ENCODE measurements around the gene PUSL1.

The PUSL1 gene, protein sequence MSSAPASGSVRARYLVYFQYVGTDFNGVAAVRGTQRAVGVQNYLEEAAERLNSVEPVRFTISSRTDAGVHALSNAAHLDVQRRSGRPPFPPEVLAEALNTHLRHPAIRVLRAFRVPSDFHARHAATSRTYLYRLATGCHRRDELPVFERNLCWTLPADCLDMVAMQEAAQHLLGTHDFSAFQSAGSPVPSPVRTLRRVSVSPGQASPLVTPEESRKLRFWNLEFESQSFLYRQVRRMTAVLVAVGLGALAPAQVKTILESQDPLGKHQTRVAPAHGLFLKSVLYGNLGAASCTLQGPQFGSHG

DNA sequence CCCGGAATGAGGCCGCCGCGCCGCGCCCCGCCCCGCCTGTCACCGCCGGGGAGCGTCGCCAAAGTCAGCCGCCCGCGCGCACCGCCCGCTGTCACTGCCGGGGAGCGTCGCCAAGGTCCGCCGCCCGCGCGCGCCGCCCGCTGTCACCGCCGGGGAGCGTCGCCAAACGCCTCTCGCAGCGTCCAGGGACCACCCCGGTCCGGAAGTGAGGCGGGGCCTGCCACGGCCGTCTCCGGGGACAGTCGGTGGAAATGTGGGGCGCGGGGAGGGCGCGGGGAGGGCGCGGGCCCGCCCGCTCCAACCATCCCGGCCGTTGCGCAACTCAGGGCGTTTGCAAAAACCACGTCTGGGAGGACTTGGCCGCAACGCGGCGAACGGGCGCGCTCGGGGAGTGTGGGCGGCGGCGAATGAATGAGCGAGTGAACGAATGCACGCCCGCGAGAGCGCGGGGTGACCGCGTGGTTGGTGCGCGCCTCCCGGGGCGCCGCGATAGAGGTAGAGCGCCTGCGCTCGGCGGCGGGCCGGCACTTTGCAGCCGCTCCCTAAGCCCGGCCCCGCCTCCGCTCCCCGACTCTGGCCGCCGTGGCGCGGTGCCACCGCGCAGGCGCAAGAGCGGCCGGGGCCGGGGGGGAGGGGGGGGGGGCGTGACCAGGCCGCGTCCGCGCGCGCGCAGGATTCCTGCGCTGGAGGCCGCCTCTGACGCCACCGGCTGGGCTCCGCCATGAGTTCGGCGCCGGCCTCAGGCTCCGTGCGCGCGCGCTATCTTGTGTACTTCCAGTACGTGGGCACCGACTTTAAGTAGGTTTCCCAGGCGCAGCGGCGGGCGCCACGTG lies at the start of gene PUSL1, which contains the start of gene ACAP3:
Gene PUSL1, plus strand, starts transcription at position 675 of the 833 bp plus-strand sequence. Its CDS starts 47 bp downstream, at position 722.
Gene ACAP3, minus strand, starts transcription at position 8 of the 833 bp plus-strand sequence. CDS start 115 bp downstream, outside the sequence.
- DNase-seq, result peak; percentile 92

DNA sequence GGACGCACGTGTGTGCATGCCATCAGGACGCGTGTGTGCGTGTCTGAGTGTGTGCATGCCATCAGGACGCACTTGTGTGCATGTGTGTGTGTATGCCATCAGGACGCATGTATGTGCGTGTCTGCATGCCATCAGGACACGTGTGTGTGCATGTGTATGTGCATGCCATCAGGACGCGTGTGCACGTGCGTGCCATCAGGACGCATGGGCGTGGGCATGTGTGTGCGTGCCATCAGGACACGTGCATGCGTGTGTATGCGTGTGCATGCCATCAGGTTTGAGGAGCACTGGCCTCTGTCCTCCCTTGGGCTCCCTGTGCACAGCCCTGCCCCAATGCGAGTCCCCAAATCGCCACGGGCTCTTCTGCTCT lies 49.3 kb upstream of the PUSL1 start:
- DNase-seq, result no peak

DNA sequence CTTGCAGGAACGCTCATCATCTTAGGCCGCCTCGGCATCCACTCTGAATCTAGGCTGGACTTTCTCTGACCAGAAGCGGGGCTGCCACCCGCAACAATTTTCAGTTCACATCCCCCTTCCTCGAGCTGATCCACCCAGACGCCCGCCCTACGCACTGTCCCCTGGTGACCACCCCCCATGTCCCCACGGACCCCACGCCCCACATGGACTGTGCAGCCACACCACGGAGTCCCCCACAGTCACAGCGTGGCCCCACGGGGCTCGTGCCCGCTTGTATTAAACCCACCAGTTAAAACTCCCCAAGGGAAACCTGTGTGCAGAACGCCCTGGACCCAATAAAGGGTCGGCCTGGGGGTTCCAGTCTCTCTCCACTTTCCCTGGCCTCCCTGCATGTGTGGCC lies 48.9 kb upstream of the PUSL1 start:
- DNase-seq, result no peak

DNA sequence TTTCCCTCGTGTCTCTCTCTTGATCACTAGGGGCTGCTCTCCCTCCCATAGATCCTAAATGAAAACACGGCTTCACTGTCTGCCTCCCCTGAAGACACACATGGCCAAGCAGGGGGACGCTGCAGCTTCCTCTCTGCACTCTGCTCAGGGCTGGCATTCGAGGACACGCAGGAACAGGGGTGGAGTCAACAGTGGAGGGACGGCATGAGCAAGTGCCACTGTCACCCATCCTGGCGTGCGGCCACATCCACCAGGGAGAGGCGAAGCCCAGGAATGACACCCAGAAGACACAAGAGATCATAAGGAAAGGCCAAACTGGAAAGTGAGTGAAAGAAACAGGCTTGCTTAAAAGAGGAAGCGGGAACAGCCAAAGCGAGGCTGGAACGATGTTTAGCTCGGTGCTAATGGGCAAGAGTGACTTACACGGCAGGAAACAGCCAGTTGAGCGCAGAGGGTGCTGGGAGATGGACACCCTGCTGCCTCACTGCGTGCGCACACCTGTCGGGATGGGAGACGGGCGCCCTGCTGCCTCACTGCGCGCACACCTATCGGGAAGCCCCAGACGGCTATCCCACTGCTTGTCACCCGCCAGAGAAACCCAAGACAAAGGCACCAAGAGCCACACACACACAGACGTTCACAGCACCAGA lies 48.3 kb upstream of the PUSL1 start:
- no peak for DNase-seq

DNA sequence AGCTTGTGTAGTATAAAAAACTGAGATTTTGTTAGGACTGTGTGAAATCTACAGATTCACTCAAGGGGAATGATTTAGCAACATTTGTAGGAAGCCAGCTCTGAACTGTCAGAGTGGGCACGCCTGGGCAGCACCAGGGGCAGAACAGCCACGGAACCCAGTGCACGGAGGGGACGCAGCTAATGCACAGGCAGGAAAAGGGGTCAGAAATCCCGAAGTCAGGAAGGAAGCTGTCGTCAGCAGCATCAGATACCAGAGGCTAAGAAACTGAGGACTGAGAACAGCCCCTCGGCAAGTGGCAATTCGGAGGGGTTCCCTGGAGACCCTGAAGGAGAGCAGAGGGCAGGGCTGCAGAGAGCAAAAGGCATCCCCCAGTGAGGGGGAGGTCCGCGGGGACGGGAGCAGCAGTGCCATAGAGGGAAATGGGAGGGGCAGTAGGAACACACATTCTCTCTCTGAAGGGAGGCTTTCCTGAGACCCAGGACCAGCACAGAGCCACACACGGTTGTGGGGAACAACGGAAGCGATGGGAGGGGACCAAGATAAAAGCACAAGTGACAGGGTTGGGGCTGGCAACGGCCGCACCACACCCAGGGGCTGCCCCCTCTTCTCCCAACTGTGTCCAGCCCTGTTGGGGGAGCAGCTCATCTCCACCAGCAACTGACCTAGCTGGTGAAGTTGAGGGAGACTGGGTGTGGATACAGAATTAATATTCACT lies 47.4 kb upstream of the PUSL1 start:
- DNase-seq, result no peak

DNA sequence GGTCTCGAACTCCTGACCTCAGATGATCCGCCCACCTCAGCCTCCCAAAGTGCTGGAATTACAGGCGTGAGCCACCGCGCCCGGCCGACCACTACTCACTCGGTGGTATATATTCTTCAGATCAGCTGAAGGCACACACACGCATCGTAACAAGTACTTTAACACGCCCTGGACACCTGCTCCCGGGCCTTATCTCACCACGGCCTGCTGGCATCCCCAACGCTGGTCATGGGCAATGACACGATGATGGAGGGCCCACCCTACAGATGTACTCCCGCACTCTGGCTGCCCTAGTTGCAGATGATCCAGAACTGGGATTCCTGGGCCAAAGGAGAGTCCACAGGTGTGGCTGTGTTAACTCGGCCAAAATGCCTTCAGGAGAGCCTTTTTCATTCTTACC lies 46.3 kb upstream of the PUSL1 start:
- no peak for DNase-seq

DNA sequence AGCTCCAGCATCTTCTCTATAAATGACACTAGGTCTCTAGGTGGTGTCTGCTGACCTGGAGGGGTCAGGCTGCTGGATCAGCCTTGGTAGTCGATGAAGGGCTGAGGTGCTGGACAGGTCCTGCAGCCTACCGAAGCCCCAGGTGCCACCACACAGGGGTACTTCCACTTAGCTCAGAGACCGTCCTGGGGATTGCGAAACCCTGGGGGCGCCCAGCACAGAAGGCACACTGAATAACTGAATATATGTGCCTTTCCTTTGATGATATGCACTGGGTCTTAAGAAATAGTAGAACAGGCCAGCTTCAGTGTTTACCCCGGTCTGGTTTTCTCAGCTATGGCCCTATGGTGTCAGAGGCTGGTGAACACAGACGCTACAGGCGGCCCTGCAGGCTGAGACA lies 45.6 kb upstream of the PUSL1 start:
- DNase-seq, result no peak

DNA sequence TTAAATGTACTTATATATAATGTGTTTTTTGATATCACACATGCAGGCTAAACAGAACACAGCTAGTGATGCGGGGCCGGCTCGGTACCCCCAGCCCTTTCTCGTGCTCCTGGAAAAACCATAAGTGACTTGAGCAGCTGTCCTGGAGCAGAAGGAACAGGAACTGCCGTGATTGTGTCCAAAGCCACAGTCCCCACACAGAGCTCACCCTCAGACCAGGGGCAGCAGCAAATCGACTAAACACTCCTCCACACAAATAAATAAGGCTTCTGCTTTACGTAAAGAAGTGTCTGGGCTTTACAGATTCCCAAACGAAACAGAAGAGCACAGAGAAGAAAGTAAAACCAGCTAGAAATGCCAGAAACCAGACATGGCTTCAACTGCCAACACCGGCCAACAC lies 44.4 kb upstream of the PUSL1 start:
- no peak for DNase-seq

DNA sequence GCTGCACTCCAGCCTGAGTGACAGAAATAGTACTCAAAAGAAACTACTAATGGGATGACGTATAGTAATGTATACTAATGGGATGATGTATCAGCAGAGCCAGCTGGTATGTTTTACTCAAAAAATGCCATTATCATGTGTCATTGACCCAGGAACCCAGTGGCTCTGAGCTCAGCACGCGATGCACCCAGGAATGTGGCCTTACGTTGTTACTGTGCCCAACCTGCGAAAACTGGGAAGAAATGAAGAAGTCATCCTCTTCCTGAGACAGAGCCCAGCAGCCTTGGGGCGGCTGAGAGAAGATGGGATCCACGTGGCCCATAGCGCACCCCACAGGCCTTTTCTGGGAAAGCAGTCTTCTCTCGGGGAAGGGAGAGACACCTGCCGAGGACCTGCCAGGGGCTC lies 43.5 kb upstream of the PUSL1 start:
- peak; percentile 15 for DNase-seq

DNA sequence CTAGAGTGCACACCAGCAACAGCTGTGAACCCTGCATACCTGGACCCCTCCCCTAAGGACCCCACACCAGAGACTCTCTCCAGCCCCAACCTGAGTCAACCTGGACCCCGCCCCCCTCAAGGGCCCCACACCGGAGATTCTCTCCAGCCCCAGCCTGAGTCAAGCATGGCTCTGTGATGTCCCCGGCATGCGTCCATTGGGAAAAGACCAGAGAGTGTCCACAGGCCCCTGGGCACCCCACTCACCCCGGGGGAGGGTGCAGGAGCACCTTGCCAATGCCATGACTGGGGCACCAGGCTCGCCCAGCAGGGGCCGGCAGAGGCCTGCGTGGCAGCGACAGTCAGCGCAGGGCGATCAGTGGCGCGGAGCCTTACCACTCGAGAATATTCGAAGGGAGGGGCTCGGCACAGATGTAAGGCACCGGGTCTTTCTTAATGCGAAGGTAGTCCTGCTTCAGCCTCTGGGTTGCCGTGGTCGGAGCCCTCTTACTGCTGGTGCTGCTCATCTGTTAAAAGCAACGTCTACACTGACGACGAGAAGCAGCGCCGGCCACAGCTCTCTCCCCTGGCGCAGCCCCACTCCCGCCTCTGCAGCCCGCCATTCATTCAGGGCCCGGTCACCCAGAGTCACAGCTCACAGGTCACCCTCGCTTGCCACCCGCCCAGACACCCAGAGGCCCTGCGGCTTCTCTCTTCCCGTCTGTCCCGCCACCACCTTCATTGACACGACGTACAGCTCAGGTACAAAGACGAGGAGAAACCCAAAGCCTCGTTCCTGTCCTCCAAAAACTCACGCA lies 40.7 kb upstream of the PUSL1 start:
- DNase-seq, result no peak

DNA sequence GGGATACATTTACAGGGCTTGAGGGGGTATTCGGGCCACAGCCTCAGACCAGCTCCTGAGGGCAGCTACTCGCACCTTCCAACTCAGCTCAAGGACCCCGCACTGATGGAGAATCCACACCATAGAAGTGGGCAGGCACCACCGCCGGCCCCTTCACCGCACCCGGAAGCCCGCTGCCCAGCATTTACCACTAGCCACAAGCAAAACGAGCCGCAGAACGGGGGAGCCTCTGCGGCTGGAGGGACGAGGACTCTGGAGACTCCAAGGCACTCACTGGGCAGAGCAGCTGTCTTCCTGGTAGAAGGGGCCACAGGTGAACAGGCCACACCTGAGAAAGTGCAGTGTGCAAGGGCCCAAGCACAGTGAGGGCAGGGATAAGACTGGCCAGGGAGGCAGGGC lies 40.1 kb upstream of the PUSL1 start:
- no peak for DNase-seq

DNA sequence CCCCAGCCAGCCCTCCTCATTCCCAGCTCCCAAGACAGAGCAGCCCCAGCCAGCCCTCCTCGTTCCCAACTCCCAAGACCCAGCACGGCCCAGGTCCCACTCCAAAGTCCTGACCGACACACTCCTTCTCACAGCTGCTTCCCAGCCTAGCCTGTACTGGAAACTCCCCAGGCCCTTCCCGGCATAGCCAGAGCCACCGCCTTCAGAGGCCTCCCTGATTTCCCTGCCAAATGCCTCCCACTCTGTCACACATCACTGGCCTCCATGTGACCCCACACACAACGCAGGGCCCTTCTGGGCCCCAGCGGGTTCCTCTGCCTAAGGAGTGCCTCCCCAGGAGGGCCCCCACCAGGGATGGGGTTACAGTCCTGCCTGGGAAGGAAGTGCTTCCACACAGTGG lies 37.6 kb upstream of the PUSL1 start:
- no peak for DNase-seq

DNA sequence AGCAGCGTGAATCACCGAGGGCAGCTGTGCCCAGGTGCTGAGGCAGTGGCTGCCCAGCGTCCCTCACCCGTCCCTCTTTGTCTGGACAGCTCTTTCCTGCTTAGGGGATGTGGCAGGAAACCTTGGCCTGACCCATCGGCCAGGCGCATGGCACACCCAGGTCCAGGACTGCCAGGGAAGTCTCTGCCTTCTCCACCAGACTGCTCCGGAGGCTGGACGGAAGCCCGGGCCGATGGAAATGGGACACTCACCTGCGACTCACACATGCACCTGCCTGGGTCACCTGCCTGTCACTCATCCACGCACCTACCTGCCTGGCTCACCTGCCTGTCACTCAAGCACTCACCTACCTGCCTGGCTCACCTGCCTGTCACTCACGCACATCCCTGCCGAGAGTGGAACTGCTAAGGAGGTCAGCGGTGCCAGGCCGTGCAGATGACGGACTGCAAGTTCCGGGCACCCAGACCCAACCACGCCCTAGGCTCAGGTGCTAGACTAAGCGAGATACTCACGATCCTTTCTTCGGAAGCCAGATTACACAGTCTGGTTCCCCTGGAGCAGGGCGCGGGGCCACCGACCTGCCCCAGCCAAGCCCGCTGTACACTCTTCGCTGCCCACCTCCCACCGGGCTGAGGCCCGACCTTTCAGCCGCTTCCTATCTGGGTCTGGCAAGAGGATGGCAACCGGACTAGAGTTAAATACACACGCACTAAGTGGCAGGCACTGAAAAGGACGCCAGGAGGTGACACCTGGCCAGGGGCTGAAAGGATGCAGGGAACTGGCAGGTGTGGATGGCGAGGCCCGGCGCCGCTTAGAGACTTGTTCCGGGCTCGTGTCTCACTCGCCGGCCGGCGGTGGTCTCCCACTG lies 35.8 kb upstream of the PUSL1 start:
- DNase-seq, result peak; percentile 10

DNA sequence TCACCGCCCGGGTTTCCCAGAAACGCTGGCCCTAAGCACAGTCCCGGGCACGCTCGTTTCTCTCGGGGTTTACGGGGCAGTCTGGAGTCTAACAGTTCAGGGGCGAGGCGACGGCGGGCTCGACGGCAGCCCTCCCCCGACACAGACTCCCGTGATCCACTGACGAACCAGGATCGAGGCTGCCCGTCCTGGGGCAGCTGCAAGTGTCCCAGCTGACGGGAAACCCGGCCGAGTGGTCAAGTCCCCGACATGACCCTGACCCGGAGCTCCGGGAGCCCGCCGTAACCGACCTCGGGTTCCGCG lies 35.2 kb upstream of the PUSL1 start:
- DNase-seq, result no peak

DNA sequence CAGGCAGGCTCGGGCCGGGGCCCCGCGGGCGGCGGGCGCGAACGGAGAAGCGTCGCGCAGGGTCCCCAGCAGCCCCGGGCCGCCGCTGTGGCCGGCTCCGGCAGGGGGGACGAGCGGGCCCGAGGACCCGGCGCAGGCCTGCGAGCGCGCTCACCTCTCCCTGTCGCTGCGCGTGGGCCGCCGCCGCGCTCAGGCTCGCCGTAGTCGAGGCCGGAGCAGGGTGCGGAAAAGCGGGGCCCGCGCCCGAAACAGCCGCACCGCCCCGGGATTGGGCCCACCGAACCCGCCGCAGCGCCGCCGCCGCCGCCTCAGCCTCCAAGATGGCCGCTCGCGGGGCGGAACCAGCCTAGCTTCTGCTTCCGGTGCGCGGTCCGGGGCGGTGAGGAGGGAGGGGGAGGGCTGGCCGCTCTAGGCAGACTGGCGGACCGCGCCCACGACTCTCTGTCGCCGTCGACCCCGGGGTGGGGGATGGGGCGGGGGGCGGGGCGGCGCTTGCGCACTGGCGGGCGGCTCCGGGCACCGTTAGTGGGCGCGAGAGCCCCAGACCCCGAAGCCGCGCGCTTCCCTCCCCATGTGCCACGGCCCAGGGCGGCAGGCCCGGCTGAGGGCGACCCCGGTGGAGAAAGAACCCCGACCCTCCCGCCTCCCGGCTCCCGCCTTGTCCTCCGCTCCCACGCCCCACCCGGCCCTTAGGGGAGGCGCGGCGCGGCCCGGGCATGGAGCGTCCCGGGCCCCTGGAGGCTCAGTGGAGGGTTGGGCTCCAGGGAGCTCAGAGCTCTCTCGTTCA lies 34.7 kb upstream of the PUSL1 start, which contains the start of gene UBE2J2:
Gene UBE2J2, minus strand, starts transcription at position 343 of the 787 bp plus-strand sequence. CDS start 5,862 bp downstream, outside the sequence.
- DNase-seq, result peak; percentile 89

DNA sequence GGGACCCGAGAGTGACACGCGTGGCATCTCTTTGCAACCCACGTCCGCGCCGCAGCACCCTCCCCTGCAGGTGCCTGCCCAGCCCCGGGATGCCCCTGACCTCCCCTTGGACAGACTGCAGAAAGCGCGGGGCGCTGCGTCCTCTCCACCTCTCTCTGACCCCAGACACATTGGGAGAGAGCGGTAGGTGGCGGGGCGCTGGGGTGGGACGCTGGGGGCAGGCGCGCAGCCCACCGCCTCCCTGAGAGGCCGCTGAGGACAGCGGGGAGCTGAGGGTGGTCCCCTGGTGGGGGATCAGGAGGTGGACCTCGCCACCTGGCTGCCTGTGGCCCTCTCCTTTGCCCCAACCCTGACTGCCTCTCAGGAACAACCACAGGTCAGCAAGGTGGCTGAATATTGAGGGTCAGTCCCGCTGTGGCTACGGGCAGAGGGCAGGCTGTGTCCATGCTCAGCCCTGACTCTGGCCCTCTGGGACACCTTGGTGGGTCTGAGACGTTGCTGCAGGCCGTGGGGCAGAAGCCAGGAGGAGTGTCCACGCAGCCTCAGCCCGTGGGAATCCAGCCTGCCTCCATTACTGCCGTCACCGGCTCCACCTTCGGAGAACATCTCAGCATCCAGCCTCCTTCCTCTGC lies 34.0 kb upstream of the PUSL1 start:
- no peak for DNase-seq

DNA sequence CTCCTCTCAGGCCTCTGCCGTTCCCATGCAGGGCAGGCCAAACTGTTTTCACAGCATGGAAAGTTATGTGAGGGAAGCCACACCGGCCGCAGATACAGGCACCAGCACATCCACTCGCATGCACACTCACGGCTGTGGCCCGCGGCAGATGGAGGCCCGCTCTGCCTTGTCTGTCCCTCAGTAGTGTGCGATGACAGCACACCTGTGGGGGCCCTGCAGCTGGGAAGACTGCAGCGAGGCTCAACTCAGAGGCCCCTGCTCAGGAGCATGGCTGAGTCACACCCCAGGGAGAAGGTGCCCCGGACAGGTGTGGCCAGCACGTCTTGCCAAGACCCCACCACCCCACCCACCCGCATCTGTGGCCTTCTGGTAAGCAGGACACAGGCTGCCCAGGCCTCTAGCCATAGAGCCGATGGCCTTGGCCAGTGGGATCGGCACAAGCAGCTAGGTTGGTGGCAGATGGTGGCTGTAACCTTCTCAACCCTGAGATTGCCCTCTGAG lies 33.4 kb upstream of the PUSL1 start:
- DNase-seq, result no peak

DNA sequence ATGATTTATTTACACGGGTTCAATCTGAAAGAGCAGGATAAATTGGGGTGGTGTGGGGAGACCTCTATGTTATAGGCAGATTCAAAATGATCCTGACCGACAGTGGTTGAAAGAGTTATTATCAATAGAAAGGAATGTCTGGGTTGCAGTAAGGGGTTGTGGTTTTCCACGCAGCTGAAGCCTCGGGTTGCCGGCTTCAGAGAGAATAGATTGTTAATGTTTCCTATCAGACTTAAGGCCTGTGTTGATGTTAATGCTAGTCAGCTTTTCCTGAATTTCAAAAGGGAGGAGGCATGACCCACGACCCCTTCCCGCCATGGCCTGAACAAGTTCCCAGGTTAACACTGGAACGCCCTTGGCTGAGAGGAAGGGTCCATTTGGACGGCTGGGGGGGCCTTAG lies 32.6 kb upstream of the PUSL1 start:
- DNase-seq, result no peak

DNA sequence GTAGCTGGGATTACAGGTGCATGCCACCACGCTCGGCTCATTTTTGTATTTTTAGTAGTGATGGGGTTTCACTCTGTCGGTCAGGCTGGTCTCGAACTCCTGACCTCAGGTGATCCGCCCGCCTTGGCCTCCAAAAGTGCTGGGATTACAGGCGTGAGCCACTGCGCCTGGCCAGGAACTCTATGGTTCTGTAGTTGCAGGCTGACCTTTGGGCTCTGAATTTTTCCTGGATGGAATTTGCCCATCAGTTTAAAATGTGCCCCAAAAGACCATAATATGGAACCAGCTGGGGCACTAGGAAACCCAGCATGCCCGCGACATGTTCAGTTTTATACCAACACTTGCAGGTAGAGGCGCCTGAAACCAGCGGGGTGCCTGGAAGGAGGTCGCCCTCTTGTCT lies 29.8 kb upstream of the PUSL1 start:
- no peak for DNase-seq

DNA sequence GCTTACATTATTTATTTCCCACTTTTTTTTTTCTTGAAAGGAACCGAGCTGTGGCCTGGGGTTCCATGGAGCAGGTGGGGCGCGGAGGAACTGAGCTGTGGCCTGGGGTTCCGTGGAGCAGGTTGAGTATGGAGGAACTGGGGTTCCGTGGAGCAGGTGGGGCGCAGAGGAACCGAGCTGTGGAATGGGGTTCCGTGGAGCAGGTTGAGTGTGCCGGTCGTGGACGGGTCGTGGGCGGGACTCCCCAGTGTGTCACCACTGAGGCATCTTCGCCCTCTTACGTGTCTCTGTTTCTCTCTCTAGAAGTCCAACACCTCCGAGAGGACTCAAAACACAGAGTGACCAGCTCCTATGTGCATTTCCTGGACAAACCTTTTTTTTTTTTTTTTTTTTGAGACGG lies 29.4 kb upstream of the PUSL1 start:
- DNase-seq, result no peak
